H1 (cell line): ENCODE measurements around the gene SYNDIG1. TPM values are rescaled to one million over a fixed set of nuclear protein-coding genes. Genes with fewer than 3 reads are reported as not detected.

ENCODE experiments used
- CTCF ChIA-PET: fragments of 300-600 bp; sonication (Branson Sonifier 250); formaldehyde crosslinking; loops from one replicate; lab custom pipeline; 2021; ENCODE audit not compliant: partially characterized antibody; lab: Charles Lee
- POLR2A ChIA-PET: fragments of 300-600 bp; sonication (Branson Sonifier 250); formaldehyde crosslinking; loops from one replicate; lab custom pipeline; 2021; ENCODE audit warnings: inconsistent platforms; ENCODE audit not compliant: partially characterized antibody; lab: Charles Lee
- DNase-seq, 2 experiments: peaks; one replicate each; pipeline versions ENCODE4 v3.0.0 to v3.0.0-alpha.2; 2010 to 2022; ENCODE audit warnings: low spot score in 2 of 2, low read depth in 1 of 2, mixed read lengths in 1 of 2
- FAIRE-seq: peaks from 2 replicates; lab custom pipeline; 2011; peaks lifted over from hg19 to GRCh38; lab: Jason Lieb, UNC
- H2AFZ ChIP-seq: 2 replicates; pipeline ENCODE4 v1.8.1; 2012; ENCODE audit warnings: low read length, inconsistent platforms
- H2AK5ac ChIP-seq: 2 replicates; pipeline ENCODE4 v1.6.1; 2013; ENCODE audit warnings: low read depth, low read length
- H2BK120ac ChIP-seq: replicated peaks from 2 replicates; pipeline ENCODE3; 2013; ENCODE audit warnings: low read depth, low read length, inconsistent platforms
- H2BK12ac ChIP-seq: 2 replicates; pipeline ENCODE4 v1.6.1; 2013; ENCODE audit warnings: low read depth, low read length
- H2BK15ac ChIP-seq: 2 replicates; pipeline ENCODE4 v1.6.1; 2013; ENCODE audit warnings: low read length
- H2BK20ac ChIP-seq: 2 replicates; pipeline ENCODE4 v1.6.1; 2013; ENCODE audit warnings: low read length
- H2BK5ac ChIP-seq: 2 replicates; pipeline ENCODE4 v1.6.1; 2013; ENCODE audit warnings: low read depth, low read length
- H3K14ac ChIP-seq: 2 replicates; pipeline ENCODE4 v1.6.1; 2013; ENCODE audit warnings: inconsistent platforms; ENCODE audit not compliant: insufficient read length
- H3K18ac ChIP-seq: 2 replicates; pipeline ENCODE4 v1.6.1; 2013; ENCODE audit warnings: low read length; ENCODE audit errors: extremely low read depth
- H3K23ac ChIP-seq: 2 replicates; pipeline ENCODE4 v1.6.1; 2013; ENCODE audit warnings: inconsistent platforms; ENCODE audit not compliant: insufficient read length
- H3K23me2 ChIP-seq: 2 replicates; pipeline ENCODE4 v1.6.1; 2013; ENCODE audit warnings: low read depth, low read length
- H3K27ac ChIP-seq: 2 replicates; pipeline ENCODE4 v1.6.1; 2011; ENCODE audit warnings: low read depth, low read length, inconsistent platforms
- H3K27me3 ChIP-seq, 4 experiments: replicated peaks in 1 of 4; 1 replicate in 1 of 4; 2 replicates in 3 of 4; pipeline versions ENCODE4 v1.6.1 to v1.8.1; 2011 to 2013; ENCODE audit warnings: low read length in 3 of 4, mild to moderate bottlenecking in 3 of 4, inconsistent platforms in 2 of 4, mixed read lengths in 2 of 4, moderate library complexity in 1 of 4; ENCODE audit not compliant: control insufficient read depth in 3 of 4, insufficient read depth in 3 of 4; ENCODE audit errors: extremely low read depth in 1 of 4
- H3K36me3 ChIP-seq, 4 experiments: 2 replicates each; pipeline versions ENCODE4 v1.6.1 to v1.8.1; 2011 to 2013; ENCODE audit warnings: mild to moderate bottlenecking in 4 of 4, low read length in 3 of 4, moderate library complexity in 2 of 4, control low read depth in 1 of 4, inconsistent platforms in 1 of 4; ENCODE audit not compliant: insufficient read depth in 4 of 4, control insufficient read depth in 2 of 4
- H3K4ac ChIP-seq: replicated peaks from 2 replicates; pipeline ENCODE3; 2013; ENCODE audit warnings: low read length, low read depth, mixed read lengths, inconsistent platforms; ENCODE audit not compliant: insufficient read length
- H3K4me1 ChIP-seq, 4 experiments: replicated peaks in 1 of 4; 1 replicate in 1 of 4; 2 replicates in 3 of 4; pipeline versions ENCODE4 v1.6.1 to v1.8.1; 2011 to 2013; ENCODE audit warnings: low read length in 3 of 4, inconsistent platforms in 2 of 4, mixed read lengths in 1 of 4; ENCODE audit not compliant: insufficient read depth in 4 of 4, control insufficient read depth in 3 of 4
- H3K4me2 ChIP-seq, 2 experiments: 2 replicates each; pipeline versions ENCODE4 v1.6.1 to v1.8.1; 2011 to 2013; ENCODE audit warnings: low read depth in 2 of 2, low read length in 2 of 2, control low read depth in 1 of 2, inconsistent platforms in 1 of 2, mild to moderate bottlenecking in 1 of 2; ENCODE audit not compliant: insufficient read depth in 1 of 2
- H3K4me3 ChIP-seq, 4 experiments: fragments of 200-600, 300-600 bp in 1 of 4; sonication (generic), shearing (Covaris generic), sonication (Bioruptor Twin) in 1 of 4; 2 replicates each; pipeline versions ENCODE4 v1.5.1 to v1.8.1; 2011 to 2016; ENCODE audit warnings: low read length in 4 of 4, low read depth in 3 of 4, control low read depth in 2 of 4, inconsistent platforms in 2 of 4, mild to moderate bottlenecking in 2 of 4, mixed read lengths in 1 of 4, moderate library complexity in 1 of 4; ENCODE audit not compliant: insufficient read depth in 2 of 4; ENCODE audit errors: extremely low read depth in 1 of 4
- H3K56ac ChIP-seq: replicated peaks from 2 replicates; pipeline ENCODE3; 2013; ENCODE audit warnings: low read depth, mild to moderate bottlenecking, mixed read lengths, low read length, inconsistent platforms; ENCODE audit not compliant: insufficient read length
- H3K79me1 ChIP-seq: 2 replicates; pipeline ENCODE4 v1.6.1; 2013; ENCODE audit warnings: low read depth, low read length, control low read depth
- H3K79me2 ChIP-seq, 2 experiments: 2 replicates each; pipeline versions ENCODE4 v1.6.1 to v1.8.1; 2012 to 2013; ENCODE audit warnings: low read length in 2 of 2, mild to moderate bottlenecking in 2 of 2, inconsistent platforms in 1 of 2; ENCODE audit not compliant: insufficient read depth in 2 of 2, control insufficient read depth in 1 of 2
- H3K9ac ChIP-seq, 4 experiments: replicated peaks in 1 of 4; 1 replicate in 1 of 4; 2 replicates in 3 of 4; pipeline versions ENCODE4 v1.6.1 to v1.8.1; 2011 to 2013; ENCODE audit warnings: low read depth in 3 of 4, low read length in 3 of 4, control low read depth in 2 of 4, mild to moderate bottlenecking in 2 of 4, moderate library complexity in 2 of 4, inconsistent platforms in 1 of 4; ENCODE audit errors: extremely low read depth in 1 of 4
- H3K9me3 ChIP-seq, 2 experiments: 2 replicates each; pipeline versions ENCODE4 v1.6.1 to v1.8.1; 2012 to 2013; ENCODE audit warnings: mild to moderate bottlenecking in 2 of 2, moderate library complexity in 2 of 2, control low read depth in 1 of 2, inconsistent platforms in 1 of 2, low read depth in 1 of 2, low read length in 1 of 2, mixed read lengths in 1 of 2; ENCODE audit not compliant: insufficient read depth in 2 of 2
- H4K20me1 ChIP-seq, 2 experiments: replicated peaks in 1 of 2; 2 replicates each; pipeline versions ENCODE3 to v1.8.1; 2011 to 2013; ENCODE audit warnings: inconsistent platforms in 2 of 2, low read length in 2 of 2, mild to moderate bottlenecking in 1 of 2; ENCODE audit not compliant: insufficient read depth in 2 of 2, control insufficient read depth in 1 of 2
- H4K5ac ChIP-seq: 2 replicates; pipeline ENCODE4 v1.6.1; 2013; ENCODE audit warnings: low read length, low read depth, mixed read lengths, inconsistent platforms; ENCODE audit not compliant: insufficient read length
- H4K8ac ChIP-seq: 2 replicates; pipeline ENCODE4 v1.8.0; 2013; ENCODE audit warnings: mild to moderate bottlenecking, moderate library complexity, low read length, inconsistent platforms; ENCODE audit not compliant: insufficient read depth; ENCODE audit errors: extremely low read depth
- H4K91ac ChIP-seq: replicated peaks from 2 replicates; pipeline ENCODE3; 2013; ENCODE audit warnings: low read length, mixed read lengths, inconsistent platforms; ENCODE audit not compliant: insufficient read length
- BACH1 ChIP-seq: IDR thresholded peaks from 2 replicates; pipeline ENCODE4 v1.6.1; 2012; ENCODE audit warnings: low read length, improper control_type of control experiment
- CEBPB ChIP-seq: IDR thresholded peaks from 2 replicates; pipeline ENCODE4 v1.6.1; 2012; ENCODE audit warnings: low read depth, low read length
- CHD1 ChIP-seq: IDR thresholded peaks from 2 replicates; pipeline ENCODE4 v1.6.1; 2012; ENCODE audit warnings: low read depth, low read length, improper control_type of control experiment
- FOSL1 ChIP-seq: IDR thresholded peaks from 2 replicates; pipeline ENCODE4 v1.6.1; 2011; ENCODE audit warnings: mild to moderate bottlenecking, low read depth, low read length, moderate library complexity; ENCODE audit not compliant: insufficient read depth
- HDAC2 ChIP-seq, 2 experiments: fragments of 300-600 bp in 1 of 2; sonication (generic) in 1 of 2; IDR thresholded peaks; 2 replicates each; pipeline ENCODE4 v1.6.1; 2011 to 2012; ENCODE audit warnings: low read depth in 2 of 2, low read length in 2 of 2, mild to moderate bottlenecking in 2 of 2, moderate library complexity in 2 of 2, borderline replicate concordance in 1 of 2, inconsistent platforms in 1 of 2
- NRF1 ChIP-seq: IDR thresholded peaks from 2 replicates; pipeline ENCODE4 v1.6.1; 2011; ENCODE audit warnings: mild to moderate bottlenecking, low read depth, low read length, improper control_type of control experiment
- RBBP5 ChIP-seq: IDR thresholded peaks from 2 replicates; pipeline ENCODE4 v1.7.1; 2012; ENCODE audit warnings: low read depth, mild to moderate bottlenecking, inconsistent platforms, low read length, moderate library complexity, borderline replicate concordance
- RXRA ChIP-seq: IDR thresholded peaks from 2 replicates; pipeline ENCODE4 v1.6.1; 2011; ENCODE audit warnings: low read depth, mild to moderate bottlenecking, low read length, moderate library complexity; ENCODE audit not compliant: insufficient read depth
- SIN3A ChIP-seq, 2 experiments: IDR thresholded peaks in 1 of 2; conservative IDR thresholded peaks in 1 of 2; 2 replicates each; pipeline ENCODE4 v1.6.1; 2011 to 2012; ENCODE audit warnings: low read length in 2 of 2, improper control_type of control experiment in 1 of 2, low read depth in 1 of 2, mild to moderate bottlenecking in 1 of 2
- SP2 ChIP-seq: IDR thresholded peaks from 2 replicates; pipeline ENCODE4 v1.6.1; 2012; ENCODE audit warnings: mild to moderate bottlenecking, low read length, inconsistent platforms
- TBP ChIP-seq: IDR thresholded peaks from 2 replicates; pipeline ENCODE4 v1.6.1; 2011; ENCODE audit warnings: low read depth, low read length, improper control_type of control experiment
- TEAD4 ChIP-seq: IDR thresholded peaks from 2 replicates; pipeline ENCODE4 v1.6.1; 2012; ENCODE audit warnings: low read depth, low read length, inconsistent platforms, mixed read lengths
- USF2 ChIP-seq: IDR thresholded peaks from 2 replicates; pipeline ENCODE4 v1.6.1; 2011; ENCODE audit warnings: low read length, improper control_type of control experiment
- WGBS, 2 experiments: shearing (Covaris generic) in 1 of 2; methylation state at CpG; one replicate each; pipeline versions ENCODE4 v1.1.6 to v1.1.7; 2013 to 2015; ENCODE audit warnings: low lambda C conversion rate in 2 of 2, mixed read lengths in 2 of 2, inconsistent platforms in 1 of 2, low coverage in 1 of 2, missing lambda C conversion rate in 1 of 2; ENCODE audit not compliant: insufficient replicate concordance in 2 of 2, insufficient coverage in 1 of 2, insufficient read length in 1 of 2; ENCODE audit errors: extremely low coverage in 1 of 2, missing lambda C conversion rate in 1 of 2; 5-methylcytosine and 5-hydroxymethylcytosine counted together
- polyA plus RNA-seq, 7 experiments: library from polyadenylated mRNA; depleted of rRNA in 3 of 7; stranded (reverse) in 5 of 7; unstranded in 2 of 7; fragments of >200 nt in 5 of 7; fragments of 200-250 nt in 2 of 7; gene quantifications; 1 replicate in 5 of 7; 2 replicates in 1 of 7; 4 replicates in 1 of 7; pipeline versions ENCODE4 v1.2.1 to v1.2.3, GENCODE V29; 2011 to 2013; ENCODE audit warnings: missing spikeins in 2 of 7, mixed read lengths in 2 of 7
- total RNA-seq: library from RNA; stranded (reverse); fragmentation: NEBNext Ultra II Directional; extraction: Animal tissue kit (Norgen Biotek cat#: 25700); gene quantifications from 2 replicates; pipeline ENCODE4 v1.2.1, GENCODE V29; 2021

The SYNDIG1 gene
- total and polyA plus RNA-seq, 2 of the 8 experiments (the other 6 are each of a cell fraction or from before 2014, with no cell fraction given), result 6.5 to 7.8 TPM

- POLR2A ChIA-PET, result no interaction called here
- TF ChIP-seq RBBP5, result no peak
- TF ChIP-seq RXRA, result no peak
- TF ChIP-seq SP2, result no peak
- TF ChIP-seq CEBPB, result no peak
- no peak for TF ChIP-seq NRF1
- no peak for TF ChIP-seq TEAD4
- TF ChIP-seq USF2, result no peak
- TF ChIP-seq SIN3A (conservative IDR thresholded peaks at IDR 0.05 in 1 of 2, IDR thresholded peaks at IDR 0.05 in 1 of 2; ENCODE audit: low read depth in 1 of 2, low read length in 2 of 2), result no peak
- TF ChIP-seq TBP, result no peak
- TF ChIP-seq BACH1, result no peak
- no peak for TF ChIP-seq FOSL1
- TF ChIP-seq HDAC2 (IDR thresholded peaks at IDR 0.05; ENCODE audit: borderline replicate concordance in 1 of 2, low read depth in 2 of 2, low read length in 2 of 2), result no peak
- no peak for TF ChIP-seq CHD1
These were observed 163.2 kb downstream of the SYNDIG1 start for GRCh38 chr20:24632581-24632980.

More at GRCh38 chr20:24632581-24632980, 163.2 kb downstream of the SYNDIG1 start:
- H2BK120ac ChIP-seq, result no peak overlapping the region
- no peaks in the 10 kb centered on the region for H3K79me2 ChIP-seq
- H3K4me1 ChIP-seq, result peaks cover 5 to 14% (median 11%) of the 10 kb centered on the region in 4 experiments
- CTCF ChIA-PET, result interaction anchor here (1.2 kb wide), 1 partner anchor 31 kb away, joined by 4 read pairs; no protein-coding TSS in a partner anchor
- no peak overlapping the region for H3K27ac ChIP-seq
- no peak overlapping the region for H4K5ac ChIP-seq
- H3K23ac ChIP-seq, result no peak overlapping the region
- peak overlapping the region; percentile 77; the same call in 1 of the 2 replicates for H2AK5ac ChIP-seq
- H3K36me3 ChIP-seq, result no peaks in the 10 kb centered on the region
- 77% methylated on average over 7 of the region's 7 CpGs; no CpG with 5 or more reads in 1 of the 2 experiments for WGBS, 2 experiments
- no peaks in the 10 kb centered on the region for H3K9me3 ChIP-seq
- no peaks in the 10 kb centered on the region for H3K23me2 ChIP-seq
- H3K79me1 ChIP-seq, result no peaks in the 10 kb centered on the region
- H4K20me1 ChIP-seq, result no peaks in the 10 kb centered on the region
- H3K4me2 ChIP-seq, result no peak overlapping the region
- peak in 1 of 2 experiments; percentile 41 for DNase-seq
- H4K8ac ChIP-seq, result no peak overlapping the region
- no peak overlapping the region for H3K56ac ChIP-seq
- no peak overlapping the region for H3K4me3 ChIP-seq
- no peak overlapping the region for H4K91ac ChIP-seq
- no peak overlapping the region for H2BK12ac ChIP-seq
- no peak for FAIRE-seq
- H2BK5ac ChIP-seq, result no peak overlapping the region
- no peak overlapping the region for H3K4ac ChIP-seq
- H2BK20ac ChIP-seq, result no peak overlapping the region
- H3K14ac ChIP-seq, result no peak overlapping the region
- no peak overlapping the region for H2BK15ac ChIP-seq
- no peak overlapping the region for H3K9ac ChIP-seq
- no peaks in the 10 kb centered on the region for H3K27me3 ChIP-seq
- H3K18ac ChIP-seq, result no peak overlapping the region
- no peak overlapping the region for H2AFZ ChIP-seq
